Activated CD8-positive, alpha-beta T cell treated with anti-CD3 and anti-CD28 coated beads for 36 hours (primary cell): ENCODE measurements around the gene LMTK2. TPM values are rescaled to one million over a fixed set of nuclear protein-coding genes. Genes with fewer than 3 reads are reported as not detected.

Experiments used
- ATAC-seq: fragments of 200-7000 bp; cut with Tn5 transposase; one replicate; pipeline ENCODE4 v1.10.0; 2021; ENCODE audit warnings: mild to moderate bottlenecking, moderate library complexity
- CTCF ChIA-PET: fragments of 350-600 bp; sonication (Branson Sonifier 250); formaldehyde crosslinking; loops from one replicate; lab custom pipeline; 2021; ENCODE audit warnings: antibody characterized with exemption; lab: Charles Lee
- POLR2A ChIA-PET: fragments of 350-600 bp; sonication (Branson Sonifier 250); formaldehyde crosslinking; loops from one replicate; lab custom pipeline; 2021; ENCODE audit warnings: antibody characterized with exemption; lab: Charles Lee
- DNase-seq: peaks from one replicate; pipeline ENCODE4 v3.0.0-alpha.2; 2020
- H3K27ac Mint-ChIP-seq: one replicate; pipeline ENCODE4 v1.8.0; 2021; ENCODE audit warnings: mild to moderate bottlenecking, mixed read lengths
- H3K27me3 Mint-ChIP-seq: one replicate; pipeline ENCODE4 v1.8.0; 2021; ENCODE audit warnings: mixed read lengths
- H3K36me3 Mint-ChIP-seq: one replicate; pipeline ENCODE4 v1.8.0; 2021; ENCODE audit warnings: low read depth, mixed read lengths
- H3K4me1 Mint-ChIP-seq: one replicate; pipeline ENCODE4 v1.8.0; 2021; ENCODE audit warnings: low read depth, mixed read lengths
- H3K4me3 Mint-ChIP-seq: one replicate; pipeline ENCODE4 v1.8.0; 2021; ENCODE audit warnings: mild to moderate bottlenecking, moderate library complexity, mixed read lengths
- H3K9me3 Mint-ChIP-seq: one replicate; pipeline ENCODE4 v1.8.0; 2021; ENCODE audit warnings: mixed read lengths
- intact Hi-C: fragments of 100-400 bp; cut with micrococcal nuclease; formaldehyde crosslinking; loops from one replicate; pipeline ENCODE4 v1.10.0; 2022
- total RNA-seq, 2 experiments: library from RNA; stranded (reverse); gene quantifications; one replicate each; pipeline ENCODE4 v1.2.3, GENCODE V29; 2021
- TF ChIP-seq, protein P1 (sequence below): fragments of 200-600 bp; IDR thresholded peaks from one replicate; pipeline ENCODE4 v1.8.0; 2022; ENCODE audit warnings: antibody characterized with exemption, mild to moderate bottlenecking

The LMTK2 gene
- total RNA-seq, 2 experiments from 2014 or later, result 9.4 to 11.5 TPM

DNA sequence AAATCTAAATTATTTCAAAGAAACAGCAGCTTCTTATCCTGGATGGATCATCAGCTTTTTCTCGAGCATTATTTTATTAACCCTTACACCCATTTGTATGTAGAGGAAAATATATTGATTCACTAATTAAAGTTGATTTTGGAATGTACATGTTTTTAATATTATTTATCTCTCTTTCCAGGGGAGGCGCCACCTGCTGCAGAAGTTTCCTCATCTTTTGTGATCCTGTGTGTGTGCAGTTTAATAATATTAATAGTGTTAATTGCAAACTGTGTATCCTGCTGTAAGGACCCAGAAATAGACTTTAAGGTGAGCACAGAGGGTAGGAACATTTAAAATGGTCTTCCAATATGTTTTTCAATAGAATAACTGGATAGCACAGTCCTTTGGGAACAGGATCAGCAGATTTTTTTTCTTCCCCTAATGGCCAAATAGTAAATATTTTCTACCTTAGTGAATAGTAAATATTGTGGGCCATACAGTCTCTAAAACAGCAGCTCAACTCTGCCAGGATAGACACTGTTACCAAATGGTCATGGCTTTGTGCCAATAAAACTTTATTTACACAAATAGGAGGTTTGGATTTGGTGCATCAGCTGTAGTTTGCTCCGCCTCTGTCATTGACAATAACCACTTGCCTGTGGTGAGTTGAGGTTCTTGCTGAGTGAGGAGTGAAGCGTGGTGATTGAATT, 30.6 kb downstream of the LMTK2 start:
- Mint-ChIP-seq H3K9me3 (no peaks in the 10 kb centered on the region), H3K4me3 (no peak overlapping the region), H3K27ac (no peak overlapping the region), H3K27me3 (peaks cover 2% of the 10 kb centered on the region), H3K4me1 (peaks cover 25% of the 10 kb centered on the region), H3K36me3 (peaks cover 13% of the 10 kb centered on the region)
- intact Hi-C loops, result no loop called here
- CTCF ChIA-PET, result interaction anchor here (3.3 kb wide), 1 partner anchor 30 kb away, joined by 9 read pairs; no protein-coding TSS in a partner anchor
- POLR2A ChIA-PET, result interaction anchor here (0.6 kb wide), 1 partner anchor 26 kb away, joined by 3 read pairs; no protein-coding TSS in a partner anchor
- DNase-seq, result no peak
- no peak for ATAC-seq
- TF ChIP-seq, protein P1, sequence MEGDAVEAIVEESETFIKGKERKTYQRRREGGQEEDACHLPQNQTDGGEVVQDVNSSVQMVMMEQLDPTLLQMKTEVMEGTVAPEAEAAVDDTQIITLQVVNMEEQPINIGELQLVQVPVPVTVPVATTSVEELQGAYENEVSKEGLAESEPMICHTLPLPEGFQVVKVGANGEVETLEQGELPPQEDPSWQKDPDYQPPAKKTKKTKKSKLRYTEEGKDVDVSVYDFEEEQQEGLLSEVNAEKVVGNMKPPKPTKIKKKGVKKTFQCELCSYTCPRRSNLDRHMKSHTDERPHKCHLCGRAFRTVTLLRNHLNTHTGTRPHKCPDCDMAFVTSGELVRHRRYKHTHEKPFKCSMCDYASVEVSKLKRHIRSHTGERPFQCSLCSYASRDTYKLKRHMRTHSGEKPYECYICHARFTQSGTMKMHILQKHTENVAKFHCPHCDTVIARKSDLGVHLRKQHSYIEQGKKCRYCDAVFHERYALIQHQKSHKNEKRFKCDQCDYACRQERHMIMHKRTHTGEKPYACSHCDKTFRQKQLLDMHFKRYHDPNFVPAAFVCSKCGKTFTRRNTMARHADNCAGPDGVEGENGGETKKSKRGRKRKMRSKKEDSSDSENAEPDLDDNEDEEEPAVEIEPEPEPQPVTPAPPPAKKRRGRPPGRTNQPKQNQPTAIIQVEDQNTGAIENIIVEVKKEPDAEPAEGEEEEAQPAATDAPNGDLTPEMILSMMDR, result no peak

GRCh38 chr7:98137826-98138151, 31.1 kb downstream of the LMTK2 start:
- Mint-ChIP-seq H3K9me3 (no peaks in the 10 kb centered on the region), H3K36me3 (peaks cover 15% of the 10 kb centered on the region), H3K27me3 (peaks cover 2% of the 10 kb centered on the region), H3K4me3 (no peak overlapping the region), H3K4me1 (peaks cover 20% of the 10 kb centered on the region), H3K27ac (no peak overlapping the region)
- intact Hi-C loops, result no loop called here
- POLR2A ChIA-PET, result interaction anchor here (0.6 kb wide), 1 partner anchor 27 kb away, joined by 3 read pairs; no protein-coding TSS in a partner anchor
- TF ChIP-seq, protein P1, result no peak
- DNase-seq (no peak), ATAC-seq (no peak)
- CTCF ChIA-PET, result interaction anchor here (3.3 kb wide), 1 partner anchor 30 kb away, joined by 9 read pairs; no protein-coding TSS in a partner anchor

DNA sequence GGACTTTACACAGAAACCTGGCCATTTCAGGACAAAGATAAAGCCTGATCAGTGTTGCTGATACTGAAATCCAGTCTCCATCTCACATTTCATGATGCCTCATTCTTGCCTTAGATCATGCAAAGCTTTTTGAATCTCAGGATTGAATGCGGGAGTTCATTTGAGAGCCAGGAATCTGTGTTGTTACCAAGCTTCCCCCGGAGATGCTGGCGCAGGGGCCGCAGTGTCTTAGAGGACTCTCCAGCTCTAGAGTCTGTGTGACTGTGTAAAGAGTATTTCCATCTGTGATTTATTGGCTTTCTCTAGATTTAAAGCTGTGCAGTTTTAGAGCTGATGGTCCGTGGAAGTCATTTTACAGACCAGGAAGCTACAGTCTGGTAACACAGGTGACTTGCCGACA, 32.0 kb downstream of the LMTK2 start:
- H3K27ac Mint-ChIP-seq, result no peak overlapping the region
- H3K4me1 Mint-ChIP-seq, result peaks cover 11% of the 10 kb centered on the region
- intact Hi-C loops, result no loop called here
- ChIA-PET CTCF (interaction anchor here (1.4 kb wide), 1 partner anchor 11 kb away, joined by 4 read pairs; no protein-coding TSS in a partner anchor), POLR2A (no interaction called here)
- H3K36me3 Mint-ChIP-seq, result peaks cover 23% of the 10 kb centered on the region
- H3K27me3 Mint-ChIP-seq, result no peaks in the 10 kb centered on the region
- no peak for DNase-seq
- no peak overlapping the region for H3K4me3 Mint-ChIP-seq
- TF ChIP-seq, protein P1, result no peak
- no peaks in the 10 kb centered on the region for H3K9me3 Mint-ChIP-seq
- ATAC-seq, result no peak

DNA sequence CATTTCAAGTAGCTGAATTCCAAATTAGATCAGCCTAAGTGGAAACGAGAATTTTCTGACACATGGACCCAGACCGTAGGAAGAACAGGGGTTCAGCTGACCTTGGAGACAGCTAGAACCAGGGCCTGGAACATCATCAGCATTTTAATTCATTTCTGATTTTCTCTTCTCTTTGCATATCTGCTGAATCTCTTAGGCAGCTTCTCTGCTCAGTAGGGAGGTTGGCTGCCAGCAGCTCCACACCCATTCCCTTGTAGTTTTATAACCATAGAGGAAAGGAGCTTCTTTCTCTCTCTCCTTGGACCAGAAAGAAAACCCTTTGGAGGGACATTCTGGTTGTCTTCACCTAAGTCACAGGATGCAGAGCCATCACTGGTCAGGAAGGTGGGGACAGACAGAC, 36.0 kb downstream of the LMTK2 start:
- ChIA-PET POLR2A (no interaction called here), CTCF (interaction anchor here (0.6 to 1.4 kb wide), 4 partner anchors 26 to 121 kb away, joined by 3 to 4 read pairs (median 3); no protein-coding TSS in a partner anchor)
- intact Hi-C loops, result no loop called here
- no peak overlapping the region for H3K4me3 Mint-ChIP-seq
- TF ChIP-seq, protein P1, result no peak
- peaks cover 41% of the 10 kb centered on the region for H3K36me3 Mint-ChIP-seq
- peaks cover 7% of the 10 kb centered on the region for H3K9me3 Mint-ChIP-seq
- H3K4me1 Mint-ChIP-seq, result no peaks in the 10 kb centered on the region
- H3K27ac Mint-ChIP-seq, result no peak overlapping the region
- H3K27me3 Mint-ChIP-seq, result no peaks in the 10 kb centered on the region
- DNase-seq (no peak), ATAC-seq (no peak)

DNA sequence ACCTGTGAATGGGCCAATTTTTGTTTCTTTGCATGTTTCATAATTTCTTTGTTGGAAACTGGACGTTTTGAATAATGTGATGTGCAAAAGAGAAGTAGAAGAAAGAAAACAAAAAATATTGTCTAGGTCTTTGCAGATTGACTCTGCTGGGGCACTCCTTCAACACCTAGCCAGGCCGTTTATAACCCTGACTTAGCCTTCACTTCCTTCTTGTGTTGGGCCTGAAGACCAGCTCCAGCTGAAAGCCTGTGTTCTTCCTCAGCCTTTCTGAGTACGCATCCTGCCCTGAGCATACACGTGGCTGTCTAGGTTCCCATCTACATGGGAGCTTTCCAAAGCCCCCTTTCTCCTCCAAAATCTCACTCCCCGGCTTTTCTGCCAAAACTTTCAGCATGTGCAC, 41.9 kb downstream of the LMTK2 start:
- ATAC-seq (no peak), DNase-seq (no peak)
- no peaks in the 10 kb centered on the region for H3K4me1 Mint-ChIP-seq
- no peak overlapping the region for H3K4me3 Mint-ChIP-seq
- peaks cover 30% of the 10 kb centered on the region for H3K36me3 Mint-ChIP-seq
- intact Hi-C loops, result no loop called here
- H3K9me3 Mint-ChIP-seq, result peaks cover 7% of the 10 kb centered on the region
- ChIA-PET CTCF (no interaction called here), POLR2A (no interaction called here)
- no peak overlapping the region for H3K27ac Mint-ChIP-seq
- no peaks in the 10 kb centered on the region for H3K27me3 Mint-ChIP-seq
- TF ChIP-seq, protein P1, result no peak
